Measurements from ENCODE around the gene ITGA4. TPM values are rescaled to one million over a fixed set of nuclear protein-coding genes. Genes with fewer than 3 reads are reported as not detected.

ITGA4 gene
- total and polyA plus RNA-seq, 4 experiments from 2014 or later, result 219 to 297 (median 267) TPM

DNA sequence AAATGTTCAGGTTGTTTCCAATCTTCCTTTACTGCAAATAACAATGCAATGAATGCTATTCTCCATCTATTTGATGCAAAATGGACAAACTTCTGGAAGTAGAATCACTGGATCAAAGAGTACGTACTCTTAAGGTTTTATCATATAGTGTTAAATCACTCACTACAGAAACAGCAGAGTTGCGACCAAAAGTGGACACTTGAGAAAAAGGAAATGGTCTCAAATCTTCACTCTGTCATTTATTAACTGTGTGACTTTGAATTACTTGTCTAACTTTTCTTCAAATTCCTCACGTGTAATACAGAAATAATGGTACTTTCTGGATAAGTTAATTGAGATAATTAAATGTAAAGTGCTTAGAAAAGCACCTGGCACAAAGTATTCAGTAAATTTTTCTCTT, 121.6 kb downstream of the ITGA4 start:
- no peaks in the 10 kb centered on the region for H3K36me3 ChIP-seq (ENCODE audit: insufficient read depth, low read length)
- Mint-ChIP-seq H3K4me3 (no peak overlapping the region), H3K27ac (no peak overlapping the region), H3K9me3 (no peaks in the 10 kb centered on the region), H3K4me1 (no peaks in the 10 kb centered on the region), H3K27me3 (peaks cover 5 to 9% of the 10 kb centered on the region in 2 donors), H3K36me3 (no peaks in the 10 kb centered on the region)
- no peak overlapping the region for H3K27ac ChIP-seq (ENCODE audit: low read depth, low read length)
- CTCF ChIA-PET (ENCODE audit: partially characterized antibody), result no interaction called here
- POLR2A ChIA-PET (ENCODE audit: partially characterized antibody), result no interaction called here
- intact Hi-C loops (cut with micrococcal nuclease), result no loop called here
- peaks cover 4% of the 10 kb centered on the region for H3K27me3 ChIP-seq (ENCODE audit: insufficient read depth, low read length)
- H3K9me3 ChIP-seq (ENCODE audit: control insufficient read depth in 1 of 2, low read length in 2 of 2), result no peaks in the 10 kb centered on the region
- H3K4me3 ChIP-seq (ENCODE audit: low read length in 2 of 2), result no peak overlapping the region
- DNase-seq, result no peak
- no peaks in the 10 kb centered on the region for H3K4me1 ChIP-seq (ENCODE audit: insufficient read depth, low read length)

DNA sequence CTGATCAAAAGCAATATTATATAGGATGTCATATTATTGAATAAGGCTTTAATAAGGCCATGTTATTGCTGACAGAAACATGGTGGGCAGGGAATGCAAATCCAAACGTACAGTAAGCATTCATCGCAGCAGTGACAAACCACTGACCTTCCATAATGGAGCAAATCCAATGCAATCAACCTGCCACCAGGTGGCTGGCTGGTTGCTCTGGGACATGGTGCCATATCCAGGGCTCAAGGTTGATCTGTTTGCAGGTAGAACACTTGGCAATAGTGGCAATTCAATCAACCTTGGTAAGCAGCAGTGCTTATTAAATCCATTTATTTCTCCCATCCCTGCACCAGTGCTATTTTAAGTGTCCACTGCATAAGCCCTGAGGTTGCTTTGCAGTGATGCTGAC, 124.3 kb downstream of the ITGA4 start:
- ChIA-PET CTCF (ENCODE audit: partially characterized antibody) (no interaction called here), POLR2A (ENCODE audit: partially characterized antibody) (no interaction called here)
- Histone ChIP-seq H3K9me3 (ENCODE audit: control insufficient read depth in 1 of 2, low read length in 2 of 2) (no peaks in the 10 kb centered on the region), H3K4me1 (ENCODE audit: insufficient read depth, low read length) (peaks cover 7% of the 10 kb centered on the region), H3K4me3 (ENCODE audit: low read length in 2 of 2) (no peak overlapping the region), H3K36me3 (ENCODE audit: insufficient read depth, low read length) (no peaks in the 10 kb centered on the region), H3K27me3 (ENCODE audit: insufficient read depth, low read length) (no peaks in the 10 kb centered on the region), H3K27ac (ENCODE audit: low read depth, low read length) (no peak overlapping the region)
- H3K36me3 Mint-ChIP-seq, result no peaks in the 10 kb centered on the region
- no peak overlapping the region for H3K27ac Mint-ChIP-seq
- no peaks in the 10 kb centered on the region for H3K9me3 Mint-ChIP-seq
- H3K27me3 Mint-ChIP-seq, result peaks cover 7% of the 10 kb centered on the region in 2 donors
- no peak for DNase-seq
- intact Hi-C loops (cut with micrococcal nuclease), result no loop called here
- no peak overlapping the region for H3K4me3 Mint-ChIP-seq
- peaks cover 3 to 8% (median 5%) of the 10 kb centered on the region in 4 donors for H3K4me1 Mint-ChIP-seq

DNA sequence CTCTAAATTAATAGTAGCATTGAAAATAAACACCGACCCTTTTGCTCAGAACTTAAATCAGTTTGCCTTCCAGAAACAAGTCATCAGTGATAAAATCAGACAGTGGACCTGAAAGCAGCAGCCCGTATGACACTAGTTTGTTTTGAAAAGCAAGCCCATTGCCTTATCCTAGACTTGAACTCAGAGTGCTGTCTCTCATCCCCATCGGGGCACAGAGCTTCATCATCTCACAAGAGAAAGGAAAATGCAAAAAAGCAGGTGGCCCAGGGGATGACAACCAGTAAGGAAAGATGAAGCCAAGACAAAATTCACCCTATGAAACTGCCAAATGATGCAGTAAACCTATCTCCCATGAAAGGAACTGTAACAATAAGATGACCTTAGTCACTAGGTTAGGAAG, 128.5 kb downstream of the ITGA4 start:
- Histone ChIP-seq H3K27ac (ENCODE audit: low read depth, low read length) (no peak overlapping the region), H3K27me3 (ENCODE audit: insufficient read depth, low read length) (no peaks in the 10 kb centered on the region), H3K4me1 (ENCODE audit: insufficient read depth, low read length) (peaks cover 14% of the 10 kb centered on the region), H3K9me3 (ENCODE audit: control insufficient read depth in 1 of 2, low read length in 2 of 2) (no peaks in the 10 kb centered on the region), H3K36me3 (ENCODE audit: insufficient read depth, low read length) (no peaks in the 10 kb centered on the region), H3K4me3 (ENCODE audit: low read length in 2 of 2) (no peak overlapping the region)
- no peak overlapping the region for H3K4me3 Mint-ChIP-seq
- H3K4me1 Mint-ChIP-seq, result peaks cover 10 to 12% (median 11%) of the 10 kb centered on the region in 4 donors
- DNase-seq, result no peak
- no peaks in the 10 kb centered on the region for H3K9me3 Mint-ChIP-seq
- ChIA-PET CTCF (ENCODE audit: partially characterized antibody) (interaction anchor here (1.9 kb wide), 1 partner anchor 16 kb away, joined by 5 read pairs; no protein-coding TSS in a partner anchor), POLR2A (ENCODE audit: partially characterized antibody) (no interaction called here)
- H3K27ac Mint-ChIP-seq, result no peak overlapping the region
- H3K36me3 Mint-ChIP-seq, result no peaks in the 10 kb centered on the region
- peaks cover 11% of the 10 kb centered on the region in 2 donors for H3K27me3 Mint-ChIP-seq
- intact Hi-C loops (cut with micrococcal nuclease), result no loop called here

Other genes with a start within 250 kb of the ITGA4 start
- gene CERKL, start 199.7 kb downstream of the ITGA4 start, total RNA-seq, result under 1 TPM; 0.09 to 0.11 TPM
- gene CERKL, start 199.7 kb downstream of the ITGA4 start, polyA plus RNA-seq, result 10 to 100 TPM; 31.2 to 33.3 TPM
- not detected for gene NEUROD1, start 223.1 kb downstream of the ITGA4 start, total RNA-seq
- not detected for gene NEUROD1, start 223.1 kb downstream of the ITGA4 start, polyA plus RNA-seq

All from CD4-positive, alpha-beta memory T cell (primary cell).